ENCODE results near the gene SLC25A21.

GRCh38 chr14:36874396-36875138, 297.8 kb downstream of the SLC25A21 start:
- TF ChIP-seq, protein P1, sequence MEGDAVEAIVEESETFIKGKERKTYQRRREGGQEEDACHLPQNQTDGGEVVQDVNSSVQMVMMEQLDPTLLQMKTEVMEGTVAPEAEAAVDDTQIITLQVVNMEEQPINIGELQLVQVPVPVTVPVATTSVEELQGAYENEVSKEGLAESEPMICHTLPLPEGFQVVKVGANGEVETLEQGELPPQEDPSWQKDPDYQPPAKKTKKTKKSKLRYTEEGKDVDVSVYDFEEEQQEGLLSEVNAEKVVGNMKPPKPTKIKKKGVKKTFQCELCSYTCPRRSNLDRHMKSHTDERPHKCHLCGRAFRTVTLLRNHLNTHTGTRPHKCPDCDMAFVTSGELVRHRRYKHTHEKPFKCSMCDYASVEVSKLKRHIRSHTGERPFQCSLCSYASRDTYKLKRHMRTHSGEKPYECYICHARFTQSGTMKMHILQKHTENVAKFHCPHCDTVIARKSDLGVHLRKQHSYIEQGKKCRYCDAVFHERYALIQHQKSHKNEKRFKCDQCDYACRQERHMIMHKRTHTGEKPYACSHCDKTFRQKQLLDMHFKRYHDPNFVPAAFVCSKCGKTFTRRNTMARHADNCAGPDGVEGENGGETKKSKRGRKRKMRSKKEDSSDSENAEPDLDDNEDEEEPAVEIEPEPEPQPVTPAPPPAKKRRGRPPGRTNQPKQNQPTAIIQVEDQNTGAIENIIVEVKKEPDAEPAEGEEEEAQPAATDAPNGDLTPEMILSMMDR (IDR thresholded peaks at IDR 0.05 in 2 of 3, conservative IDR thresholded peaks at IDR 0.05 in 1 of 3; ENCODE audit: control insufficient read depth in 2 of 3, extremely low read depth in 1 of 3, insufficient read depth in 1 of 3, low read depth in 3 of 3, low read length in 3 of 3), result no peak
- no peak for TF ChIP-seq POU2F2 (IDR thresholded peaks at IDR 0.05; ENCODE audit: borderline replicate concordance, low read depth, low read length)

All from GM12878 (cell line).